ENCODE data around the gene GCN1. TPM values are rescaled to one million over a fixed set of nuclear protein-coding genes. Genes with fewer than 3 reads are reported as not detected.
A peak's percentile ranks its signal among the peaks of the same experiment; 100 is the strongest.

GCN1 gene
- total and polyA plus RNA-seq, 10 donors: 10.4 to 131 (median 95.5) TPM

DNA sequence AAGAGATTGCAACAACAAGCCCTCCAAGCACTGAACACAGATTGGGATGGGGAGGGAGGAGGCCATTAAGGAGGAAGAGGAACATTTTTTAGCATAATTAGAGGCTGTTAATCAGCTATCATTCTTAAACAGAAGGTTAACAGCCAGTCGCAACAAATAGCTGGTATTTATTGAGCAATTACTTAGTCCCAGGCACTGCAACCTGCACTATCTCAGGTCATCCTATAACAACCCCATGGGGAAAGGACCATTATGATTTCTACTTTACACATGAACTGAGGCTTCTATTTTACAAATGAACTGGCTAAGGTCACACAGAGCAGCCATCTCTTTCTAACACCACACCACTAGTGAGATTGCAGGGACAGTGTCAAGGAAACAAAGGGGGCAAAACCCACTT is 88.4 kb downstream of the GCN1 start:
- DNase-seq: no peak
- H3K27me3 ChIP-seq (replicated peaks in 1 of 7): no peaks in the 10 kb centered on the region
- 83 to 97% (median 92%) methylated on average over 1 of the region's 1 CpG for WGBS, 5 donors
- H3K9me3 ChIP-seq: no peaks in the 10 kb centered on the region
- no peak for TF ChIP-seq POLR2A (IDR thresholded peaks at IDR 0.05)
- TF ChIP-seq POLR2AphosphoS5 (IDR thresholded peaks at IDR 0.05): no peak
- TF ChIP-seq, protein P1, sequence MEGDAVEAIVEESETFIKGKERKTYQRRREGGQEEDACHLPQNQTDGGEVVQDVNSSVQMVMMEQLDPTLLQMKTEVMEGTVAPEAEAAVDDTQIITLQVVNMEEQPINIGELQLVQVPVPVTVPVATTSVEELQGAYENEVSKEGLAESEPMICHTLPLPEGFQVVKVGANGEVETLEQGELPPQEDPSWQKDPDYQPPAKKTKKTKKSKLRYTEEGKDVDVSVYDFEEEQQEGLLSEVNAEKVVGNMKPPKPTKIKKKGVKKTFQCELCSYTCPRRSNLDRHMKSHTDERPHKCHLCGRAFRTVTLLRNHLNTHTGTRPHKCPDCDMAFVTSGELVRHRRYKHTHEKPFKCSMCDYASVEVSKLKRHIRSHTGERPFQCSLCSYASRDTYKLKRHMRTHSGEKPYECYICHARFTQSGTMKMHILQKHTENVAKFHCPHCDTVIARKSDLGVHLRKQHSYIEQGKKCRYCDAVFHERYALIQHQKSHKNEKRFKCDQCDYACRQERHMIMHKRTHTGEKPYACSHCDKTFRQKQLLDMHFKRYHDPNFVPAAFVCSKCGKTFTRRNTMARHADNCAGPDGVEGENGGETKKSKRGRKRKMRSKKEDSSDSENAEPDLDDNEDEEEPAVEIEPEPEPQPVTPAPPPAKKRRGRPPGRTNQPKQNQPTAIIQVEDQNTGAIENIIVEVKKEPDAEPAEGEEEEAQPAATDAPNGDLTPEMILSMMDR (IDR thresholded peaks at IDR 0.05 in 8 of 11, conservative IDR thresholded peaks at IDR 0.05 in 3 of 11): no peak
- H3K4me3 ChIP-seq: no peak overlapping the region
- H3K36me3 ChIP-seq: peaks cover 0 to 78% (median 51%) of the 10 kb centered on the region in 6 donors
- H3K4me1 ChIP-seq: peaks cover 30 to 80% (median 59%) of the 10 kb centered on the region in 6 donors
- intact Hi-C loops (cut with DNase I; ENCODE audit: low total_unique reads): no loop called here
- H3K27ac ChIP-seq: no peak overlapping the region

DNA sequence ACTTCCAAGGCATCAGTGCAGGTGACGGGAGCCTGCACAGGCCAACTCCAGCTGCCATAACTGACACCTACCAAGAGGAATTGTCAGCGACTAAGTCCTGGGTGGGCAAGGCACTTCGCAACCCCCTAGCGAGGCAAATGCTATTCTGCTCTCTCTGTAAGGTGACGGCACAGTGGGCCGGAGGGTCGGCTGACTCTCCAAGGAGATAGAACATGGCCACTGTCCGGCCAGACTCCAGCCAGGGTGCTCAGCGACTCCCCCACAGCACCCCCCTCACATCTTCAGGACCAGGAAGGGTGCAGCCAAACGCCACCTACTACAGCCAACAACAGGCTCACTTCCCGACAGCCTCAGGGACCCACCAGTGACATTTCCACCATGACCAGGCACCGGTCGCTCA is 91.1 kb downstream of the GCN1 start:
- peaks cover 22 to 69% (median 46%) of the 10 kb centered on the region in 6 donors for H3K4me1 ChIP-seq
- TF ChIP-seq POLR2AphosphoS5 (IDR thresholded peaks at IDR 0.05) (peak in 1 of 3 donors; percentile 18), POLR2A (IDR thresholded peaks at IDR 0.05) (no peak)
- intact Hi-C loops (cut with DNase I; ENCODE audit: low total_unique reads): no loop called here
- no peaks in the 10 kb centered on the region for H3K9me3 ChIP-seq
- H3K36me3 ChIP-seq: peaks cover 0 to 100% (median 72%) of the 10 kb centered on the region in 6 donors
- no peak for DNase-seq
- H3K4me3 ChIP-seq: no peak overlapping the region
- H3K27ac ChIP-seq: no peak overlapping the region
- WGBS, 5 donors: 90 to 97% (median 95%) methylated on average over 11 to 13 of the region's 13 CpGs
- no peaks in the 10 kb centered on the region for H3K27me3 ChIP-seq (replicated peaks in 1 of 7)

DNA sequence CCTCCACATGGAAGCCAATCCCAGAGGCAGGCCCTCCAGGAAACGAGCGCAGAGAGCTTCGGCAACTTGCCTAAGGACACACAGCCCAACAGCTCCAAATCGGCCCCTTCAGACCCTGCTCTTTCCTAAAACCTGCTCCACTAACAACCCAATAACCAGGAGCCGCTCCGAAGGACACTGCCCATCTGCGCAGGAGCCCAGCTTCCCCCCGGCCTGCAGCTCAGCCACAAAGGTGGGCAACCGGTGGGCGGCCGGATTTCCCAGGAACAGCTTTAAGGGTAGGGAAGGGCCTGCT is 91.5 kb downstream of the GCN1 start:
- TF ChIP-seq, protein P1 (IDR thresholded peaks at IDR 0.05 in 8 of 11, conservative IDR thresholded peaks at IDR 0.05 in 3 of 11): no peak
- TF ChIP-seq POLR2A (IDR thresholded peaks at IDR 0.05) (no peak), POLR2AphosphoS5 (IDR thresholded peaks at IDR 0.05) (no peak)
- no peak for DNase-seq
- peaks cover 0 to 100% (median 75%) of the 10 kb centered on the region in 6 donors for H3K36me3 ChIP-seq
- no peak overlapping the region for H3K4me3 ChIP-seq
- no peaks in the 10 kb centered on the region for H3K27me3 ChIP-seq (replicated peaks in 1 of 7)
- 84 to 94% (median 90%) methylated on average over 11 of the region's 11 CpGs for WGBS, 5 donors
- no peaks in the 10 kb centered on the region for H3K9me3 ChIP-seq
- H3K4me1 ChIP-seq: peaks cover 22 to 66% (median 44%) of the 10 kb centered on the region in 6 donors
- intact Hi-C loops (cut with DNase I; ENCODE audit: low total_unique reads): no loop called here
- peak overlapping the region in 3 of 8 donors; percentile 67 to 77 (median 68) for H3K27ac ChIP-seq

DNA sequence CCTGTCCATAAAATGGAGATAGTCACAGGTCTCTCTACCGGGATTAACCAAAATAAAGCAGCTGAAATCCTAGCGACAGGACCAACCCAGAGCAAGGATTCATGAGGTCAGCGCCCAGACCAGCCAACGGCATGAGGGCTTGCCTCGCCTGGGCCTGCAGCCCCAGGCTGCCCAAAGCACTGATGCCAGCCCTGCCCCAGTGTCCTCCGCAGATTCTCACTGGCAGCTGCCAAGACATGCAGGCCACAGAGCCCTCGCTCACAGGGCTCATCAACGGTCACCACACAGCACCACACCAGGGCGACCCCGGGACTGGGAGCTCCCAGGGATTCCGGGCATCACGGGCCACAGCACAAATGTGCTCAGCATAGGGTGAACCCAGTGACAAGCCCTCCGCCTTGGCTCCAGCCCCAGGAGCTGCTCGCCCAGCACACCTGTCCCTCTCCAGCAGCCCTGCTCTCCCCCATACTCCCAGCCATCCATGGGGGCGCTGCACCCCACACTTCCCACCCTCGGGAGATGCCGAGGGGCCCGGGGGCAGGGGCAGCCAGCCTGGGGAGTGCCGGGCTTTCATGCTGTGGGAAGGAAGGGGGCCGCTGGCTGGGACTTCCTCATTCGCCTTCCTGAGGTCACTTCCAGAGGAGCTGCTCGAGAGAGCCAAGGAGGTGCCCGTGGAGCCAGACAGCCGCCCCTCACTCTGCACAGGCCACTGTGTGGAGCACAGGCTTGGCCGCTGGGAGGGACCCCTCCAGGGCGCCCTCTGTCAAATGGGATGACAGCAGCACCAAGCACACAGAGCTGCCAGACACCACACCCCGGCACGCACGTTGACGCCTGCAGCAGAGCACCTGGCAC is 92.1 kb downstream of the GCN1 start:
- no peak for DNase-seq
- TF ChIP-seq, protein P1 (IDR thresholded peaks at IDR 0.05 in 8 of 11, conservative IDR thresholded peaks at IDR 0.05 in 3 of 11): no peak
- TF ChIP-seq POLR2A (IDR thresholded peaks at IDR 0.05) (no peak), POLR2AphosphoS5 (IDR thresholded peaks at IDR 0.05) (peak in 1 of 3 donors; percentile 44)
- peak overlapping the region in 1 of 8 donors; percentile 41 for H3K4me3 ChIP-seq
- no peaks in the 10 kb centered on the region for H3K9me3 ChIP-seq
- peaks cover 22 to 63% (median 41%) of the 10 kb centered on the region in 6 donors for H3K4me1 ChIP-seq
- intact Hi-C loops (cut with DNase I; ENCODE audit: low total_unique reads): no loop called here
- H3K36me3 ChIP-seq: peaks cover 0 to 100% (median 78%) of the 10 kb centered on the region in 6 donors
- WGBS, 5 donors: 67 to 74% (median 70%) methylated on average over 18 to 30 of the region's 30 CpGs
- no peaks in the 10 kb centered on the region for H3K27me3 ChIP-seq (replicated peaks in 1 of 7)
- H3K27ac ChIP-seq: peak overlapping the region in 7 of 8 donors; percentile 51 to 77 (median 67)

All from spleen (tissue), 11 donors.